IPS DF 4.7 (cell line): ENCODE results near the gene C5orf15.
"Not testable (repeated sequence)": the region's sequence is repeated elsewhere in the genome, so short reads cannot be mapped to it uniquely, and the experiment has no call there.

ENCODE experiments used
- DNase-seq: peaks from one replicate; pipeline ENCODE4 v3.0.0-alpha.2; 2013; ENCODE audit warnings: low spot score; ENCODE audit errors: extremely low read depth

The C5orf15 gene

DNA sequence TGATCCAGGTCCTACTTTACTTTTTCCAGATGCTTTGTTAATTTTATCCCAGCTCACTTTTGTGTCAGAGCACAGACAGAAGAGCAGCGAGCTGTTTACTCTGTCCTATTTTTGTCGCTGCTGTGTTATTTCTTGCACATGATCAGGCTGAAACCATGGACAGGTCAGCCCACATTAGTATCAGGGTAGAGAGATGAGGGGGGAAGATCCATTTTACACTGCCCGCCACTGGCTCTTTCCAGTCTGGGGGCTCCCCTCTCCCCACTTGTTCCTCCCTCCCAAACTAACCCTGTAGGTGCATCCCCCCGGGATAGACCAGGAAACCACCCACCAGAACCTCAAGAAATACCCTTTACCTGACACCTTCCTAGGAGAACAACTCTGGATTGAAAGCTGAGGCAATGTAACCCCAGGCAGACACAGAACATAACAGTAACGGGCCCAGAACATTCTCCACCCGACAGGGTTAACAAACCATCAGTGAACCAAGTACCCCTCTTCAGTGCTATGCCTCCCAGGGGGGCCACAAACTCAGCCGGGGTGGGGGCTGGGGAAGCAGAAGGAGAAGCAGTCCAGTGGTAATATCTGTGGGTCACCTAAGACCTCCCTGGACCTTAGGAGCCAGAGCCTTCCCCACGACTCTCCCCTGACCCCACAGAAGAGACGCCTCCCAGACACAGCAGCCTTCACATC, 26.0 kb upstream of the C5orf15 start:
- DNase-seq: no peak

DNA sequence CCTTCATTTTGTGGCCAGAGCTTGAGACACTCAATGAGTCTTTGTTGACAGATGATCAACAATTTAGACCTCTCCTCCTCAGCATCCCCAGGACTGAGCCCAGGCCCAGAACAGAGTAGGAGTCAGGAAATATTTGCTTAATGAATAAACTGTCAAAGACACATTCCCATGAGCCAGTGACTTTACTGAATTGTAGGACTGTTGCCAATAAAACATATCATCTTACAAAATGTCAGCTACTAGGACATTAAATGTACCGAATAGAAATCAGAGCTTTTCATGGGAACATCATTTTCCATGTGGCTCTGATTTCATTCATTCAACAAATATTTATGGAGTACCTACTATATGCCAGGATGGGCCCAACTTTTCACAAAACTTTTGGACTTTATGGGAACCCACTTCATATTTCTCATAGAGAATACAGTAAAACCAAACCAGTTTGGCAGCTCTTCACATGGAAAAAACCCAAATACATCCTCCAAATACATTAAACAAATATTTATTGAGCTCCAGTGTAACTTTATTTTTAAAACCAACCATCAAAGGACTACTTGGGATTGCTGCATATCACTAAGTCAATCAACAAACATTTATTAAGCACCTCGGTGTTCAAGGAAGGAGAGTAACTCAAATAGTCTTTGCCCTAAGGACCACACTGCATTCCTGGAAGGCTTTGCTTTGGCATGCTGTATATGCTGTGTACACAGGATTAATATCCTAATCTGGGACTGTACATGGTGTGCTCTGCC, 24.9 kb upstream of the C5orf15 start:
- no peak for DNase-seq

DNA sequence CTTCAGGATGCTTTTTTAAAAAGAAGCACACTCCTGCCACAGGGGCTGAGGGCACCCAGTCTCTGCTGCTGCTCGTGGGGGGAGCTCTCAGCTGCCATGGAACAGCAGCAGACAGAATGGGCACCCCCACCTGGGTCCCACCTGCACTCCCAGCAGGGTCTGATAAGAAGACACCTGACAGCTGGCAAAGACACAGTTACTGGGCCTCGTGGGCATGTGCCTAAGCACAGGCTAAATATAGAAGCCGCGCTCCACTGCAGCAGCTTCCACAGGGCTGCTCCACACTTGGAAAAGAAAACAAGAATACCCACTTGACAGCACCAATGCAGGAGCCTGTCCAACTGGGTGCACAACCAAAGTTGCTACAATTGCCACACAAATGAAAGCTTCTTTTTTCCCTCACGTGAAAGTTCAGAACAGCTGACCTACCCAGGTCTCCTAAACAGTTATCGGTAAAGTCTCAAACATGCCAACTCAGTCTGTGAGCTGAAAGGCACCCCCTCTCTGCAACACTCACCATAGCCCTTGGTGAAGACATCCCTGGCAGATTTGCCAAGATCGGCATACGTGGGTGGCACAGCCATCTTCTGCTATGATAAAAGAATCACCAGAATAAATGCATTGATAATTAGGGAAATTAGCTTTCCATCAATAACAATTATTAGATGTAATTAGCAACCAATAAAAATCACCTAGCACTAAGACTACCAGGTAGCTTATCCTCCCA, 24.2 kb upstream of the C5orf15 start:
- no peak for DNase-seq

DNA sequence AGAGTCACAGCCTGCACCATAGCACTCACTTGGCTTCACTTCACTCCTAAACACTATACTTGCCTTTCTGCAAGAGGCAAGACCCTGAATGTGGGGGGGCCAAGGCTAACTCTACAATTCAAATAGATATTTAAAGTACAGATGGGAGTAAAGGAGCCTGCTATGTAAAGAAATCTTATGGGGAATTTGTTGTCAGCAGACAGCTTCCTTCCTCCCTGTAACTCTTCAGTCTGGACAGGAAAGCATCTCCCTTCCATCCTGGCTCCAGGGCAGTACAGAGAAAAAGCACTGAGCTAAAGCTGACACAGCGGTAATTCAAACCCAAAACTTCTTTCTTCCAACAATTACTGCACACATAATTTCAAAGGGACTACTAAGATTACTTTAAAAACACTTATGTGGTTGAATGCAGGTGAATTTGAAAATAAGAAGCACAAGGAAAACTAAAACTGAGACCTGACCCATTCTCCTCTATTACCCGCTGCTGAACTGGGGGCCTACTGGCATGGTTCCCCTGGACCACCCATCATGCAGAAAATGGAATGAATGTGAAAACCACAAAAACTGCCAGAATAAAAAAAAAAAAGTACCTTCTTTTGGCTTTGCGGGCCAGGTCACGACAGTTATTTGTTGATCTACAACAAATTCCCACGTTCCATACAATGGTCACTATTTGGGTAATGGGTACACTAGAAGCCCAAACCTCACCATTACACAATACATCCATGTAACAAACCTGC, 22.9 kb upstream of the C5orf15 start:
- DNase-seq: no peak

DNA sequence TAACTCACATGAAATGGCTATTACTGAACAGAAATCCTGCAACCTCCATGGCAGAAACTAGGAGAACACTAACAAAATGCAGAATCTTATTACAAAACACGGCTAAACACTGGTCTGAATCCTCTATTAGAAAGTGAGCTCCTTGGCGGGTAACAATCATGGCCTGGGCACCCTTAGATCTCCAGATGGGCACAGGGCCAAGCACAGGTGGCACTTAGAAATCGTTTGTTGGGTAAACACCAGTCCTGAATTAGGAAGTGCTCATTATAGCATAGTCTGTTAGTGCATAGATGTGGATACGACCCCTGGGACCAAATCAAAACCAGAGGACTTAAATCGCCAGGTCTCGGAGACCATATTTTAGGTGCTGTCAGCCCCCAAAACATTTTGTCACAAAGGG, 22.0 kb upstream of the C5orf15 start:
- no peak for DNase-seq

DNA sequence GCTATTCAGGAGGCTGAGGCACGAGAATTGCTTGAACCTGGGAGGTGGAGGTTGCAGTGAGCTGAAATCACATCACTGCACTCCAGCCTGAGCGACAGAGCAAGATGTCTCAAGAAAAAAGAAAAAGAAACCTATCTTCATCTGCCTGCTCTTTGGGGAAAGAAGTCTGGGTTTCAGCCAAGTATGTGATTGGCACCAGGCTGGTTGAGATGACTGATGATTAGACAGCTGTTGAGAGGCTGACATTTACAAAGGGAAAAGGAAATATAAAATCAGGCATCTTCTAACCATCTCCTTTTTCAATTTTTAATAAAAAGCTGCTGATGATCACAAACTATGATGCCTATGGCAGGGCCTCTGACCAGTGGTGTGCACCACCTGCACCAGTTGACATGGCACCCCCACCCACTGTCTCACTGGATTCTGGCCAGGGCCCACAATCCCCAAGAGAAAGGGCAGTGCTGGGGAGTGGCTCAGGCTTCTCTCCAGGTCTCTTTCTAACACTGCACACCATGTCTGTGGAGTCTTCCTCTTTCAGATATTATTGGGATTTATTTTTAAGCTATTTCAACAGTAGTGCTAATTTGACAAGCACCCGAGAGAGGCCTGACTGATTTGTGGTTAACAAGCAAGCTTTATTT, 17.2 kb upstream of the C5orf15 start:
- DNase-seq: no peak

DNA sequence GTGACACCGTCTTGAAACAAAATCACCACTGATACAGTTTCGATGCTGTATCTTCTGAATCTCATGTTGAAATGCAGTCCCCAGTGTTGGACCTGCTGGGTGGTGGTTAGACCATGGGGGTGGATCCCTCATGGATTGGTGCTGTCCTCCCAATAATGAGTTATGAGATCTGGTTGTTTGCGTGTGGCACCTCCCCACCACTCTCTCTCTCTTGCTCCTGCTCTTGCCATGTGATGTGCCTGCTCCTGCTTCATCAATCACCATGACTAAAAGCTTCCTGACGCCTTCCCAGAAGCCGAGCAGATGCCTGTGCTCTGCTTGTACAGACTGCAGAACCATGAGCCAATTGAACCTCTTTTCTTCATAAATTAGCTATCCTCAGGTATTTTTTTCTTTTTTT, 15.2 kb upstream of the C5orf15 start:
- no peak for DNase-seq

DNA sequence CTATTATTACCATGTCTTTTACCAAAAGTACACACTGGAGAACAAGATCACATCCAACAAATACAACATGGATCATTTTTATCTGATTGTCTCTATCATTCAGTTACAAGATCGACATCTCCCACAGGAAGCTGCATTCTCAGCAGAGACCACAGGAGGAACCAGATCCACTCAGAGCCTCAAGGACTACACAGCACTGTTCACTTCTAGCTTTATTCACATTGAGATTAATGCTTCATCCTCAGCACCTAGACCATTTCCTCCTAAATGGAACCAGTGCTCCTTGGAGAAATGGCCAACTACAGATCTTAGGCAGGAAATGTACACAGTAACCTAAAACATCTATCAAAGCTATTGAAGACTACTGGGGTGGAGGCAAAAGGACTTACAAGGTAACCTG, 13.3 kb upstream of the C5orf15 start:
- no peak for DNase-seq

DNA sequence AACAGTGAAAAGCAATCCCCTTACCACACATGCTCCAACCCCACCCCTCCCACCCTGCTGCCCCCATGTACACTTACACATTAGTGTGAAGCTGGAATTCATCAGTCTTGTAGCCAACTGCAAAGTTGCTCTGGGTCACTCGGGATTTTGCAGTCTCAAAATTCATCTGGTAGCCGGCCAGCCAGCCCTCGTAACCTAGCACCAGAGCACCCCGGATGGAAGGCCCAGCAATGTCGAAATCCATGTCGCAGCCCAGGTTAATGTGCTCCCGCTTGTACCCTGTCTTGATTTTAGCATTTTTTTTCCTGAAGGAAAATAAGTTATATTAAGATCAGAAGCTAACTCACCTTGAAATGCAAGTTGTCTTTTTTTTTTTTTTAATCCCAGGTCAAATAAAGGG, 12.2 kb upstream of the C5orf15 start:
- DNase-seq: no peak

DNA sequence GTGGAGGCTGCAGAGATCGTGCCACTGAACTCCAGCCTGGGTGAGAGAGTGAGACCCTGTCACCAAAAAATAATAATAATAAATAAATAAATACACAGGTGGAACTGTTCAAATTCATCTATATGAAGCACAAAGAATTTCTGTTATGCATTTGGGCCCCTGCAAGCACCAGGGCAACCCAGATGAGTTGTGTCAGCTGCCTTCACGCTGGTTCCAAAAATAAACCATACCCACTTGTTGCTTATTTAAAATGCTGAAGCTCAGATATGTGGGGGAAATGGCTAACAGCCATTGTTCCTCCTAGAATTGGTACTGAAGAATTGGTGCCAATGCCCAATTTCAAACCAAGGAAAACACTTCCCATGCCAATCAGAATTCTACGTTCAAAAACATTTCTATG, 10.5 kb upstream of the C5orf15 start:
- no peak for DNase-seq

DNA sequence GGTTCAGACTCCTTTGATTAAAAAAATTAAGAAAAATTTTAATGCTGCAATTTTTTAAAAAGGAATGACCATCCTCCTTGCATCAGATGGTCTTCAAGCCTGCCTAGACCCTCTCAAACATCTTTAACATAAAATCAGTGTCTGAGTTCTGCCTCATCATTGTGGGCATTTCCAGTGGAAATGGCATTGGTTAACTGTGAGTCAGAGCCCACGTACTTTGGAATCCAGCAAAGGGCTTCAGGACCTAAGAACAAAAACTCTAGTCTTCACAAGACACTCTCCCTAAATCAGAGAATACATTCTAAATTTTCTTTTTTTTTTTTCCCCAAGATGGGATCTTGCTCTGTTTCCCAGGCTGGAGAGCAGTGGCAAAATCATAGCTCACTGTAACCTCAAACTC, 9.4 kb upstream of the C5orf15 start:
- DNase-seq: no peak

DNA sequence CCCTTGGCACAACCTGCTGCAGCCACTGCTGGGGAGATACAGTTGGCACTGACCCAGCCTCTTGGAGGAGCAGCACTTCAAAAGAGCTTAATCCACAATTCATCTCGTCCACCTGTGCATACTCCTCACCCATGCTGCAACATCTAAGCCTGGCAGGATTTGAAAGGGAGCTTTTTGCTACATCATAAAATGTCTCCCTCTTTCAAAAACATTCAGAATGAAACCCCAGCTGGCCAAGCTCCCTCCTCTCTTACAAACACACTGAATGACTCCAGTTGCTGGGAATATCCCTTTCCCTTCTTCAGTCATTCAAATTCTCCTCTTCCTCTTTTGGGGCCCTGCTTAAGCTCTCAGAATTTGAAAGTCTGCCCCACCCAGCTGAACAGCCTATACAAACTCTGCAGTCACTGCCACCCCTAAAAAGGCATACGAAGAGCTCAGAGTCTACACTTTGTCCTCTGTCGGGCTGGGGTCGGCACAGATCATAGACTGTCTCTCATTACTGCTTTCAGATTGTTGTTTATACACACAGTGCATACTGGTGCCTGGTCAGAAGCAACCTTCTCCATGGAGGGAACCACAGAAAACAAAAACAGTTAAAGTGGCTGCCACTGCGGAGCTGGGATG, 8.8 kb upstream of the C5orf15 start:
- no peak for DNase-seq

DNA sequence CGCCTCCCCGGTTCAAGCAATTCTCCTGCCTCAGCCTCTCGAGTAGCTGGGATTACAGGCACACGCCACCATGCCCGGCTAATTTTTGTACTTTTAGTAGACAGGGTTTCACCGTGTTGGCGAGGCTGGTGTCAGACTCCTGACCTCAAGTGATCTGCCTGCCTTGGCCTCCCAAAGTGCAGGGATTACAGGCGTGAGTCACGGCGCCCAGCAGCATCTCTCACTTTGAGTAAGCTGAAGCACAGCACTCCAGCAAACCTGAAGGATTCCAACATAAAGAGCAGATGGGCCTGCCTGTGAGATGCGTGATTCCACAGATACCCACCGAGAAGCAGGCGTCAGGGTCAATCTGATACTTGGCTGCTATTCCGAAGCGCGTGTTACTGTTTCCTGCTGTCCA, 7.1 kb upstream of the C5orf15 start:
- DNase-seq: not testable (repeated sequence)

DNA sequence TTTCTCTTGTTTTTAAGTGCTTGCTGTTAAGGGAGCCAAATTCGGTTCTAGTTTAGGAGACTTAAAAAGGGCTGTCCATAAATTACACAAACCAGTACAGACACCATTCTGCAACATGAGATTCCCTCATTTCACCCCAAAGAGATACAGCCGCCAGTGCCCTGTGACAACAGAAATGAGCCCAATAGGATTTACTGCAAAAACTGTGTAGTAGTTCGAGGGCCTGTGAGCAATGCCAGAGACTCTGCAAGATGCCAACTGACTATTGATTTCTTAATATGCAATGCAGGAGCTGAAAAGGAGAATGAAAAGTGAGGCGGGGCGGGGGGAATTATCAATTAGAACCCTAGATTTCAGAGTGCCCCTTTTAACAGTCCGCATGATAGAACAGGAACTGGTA, 5.7 kb upstream of the C5orf15 start:
- DNase-seq: no peak

DNA sequence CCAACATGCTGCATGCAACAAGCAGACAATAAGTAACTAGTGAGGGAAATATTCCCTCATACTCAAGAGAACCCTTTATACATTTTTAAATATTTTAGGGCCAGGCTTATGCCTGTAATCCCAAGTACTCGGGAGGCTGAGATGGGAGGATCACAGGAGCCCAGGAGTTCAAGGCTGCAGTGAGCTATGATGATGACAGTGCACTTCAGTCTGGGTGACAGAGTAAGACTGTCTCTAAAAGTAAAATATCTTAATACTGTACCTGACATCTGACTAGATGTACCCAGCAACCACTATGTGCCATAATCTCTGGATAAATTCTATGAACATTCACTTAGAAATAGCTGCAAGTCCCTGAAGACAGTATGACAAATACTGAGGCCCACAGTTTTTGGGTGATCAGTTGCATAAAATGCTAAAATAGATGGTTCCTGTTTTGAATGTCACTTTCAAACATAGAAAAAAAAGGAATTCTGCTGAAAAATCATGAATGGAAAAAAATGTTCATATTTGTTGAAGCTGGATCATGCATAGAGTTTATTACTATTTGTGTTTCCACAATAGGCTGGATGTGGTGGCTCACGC, 2.0 kb upstream of the C5orf15 start:
- DNase-seq: no peak

DNA sequence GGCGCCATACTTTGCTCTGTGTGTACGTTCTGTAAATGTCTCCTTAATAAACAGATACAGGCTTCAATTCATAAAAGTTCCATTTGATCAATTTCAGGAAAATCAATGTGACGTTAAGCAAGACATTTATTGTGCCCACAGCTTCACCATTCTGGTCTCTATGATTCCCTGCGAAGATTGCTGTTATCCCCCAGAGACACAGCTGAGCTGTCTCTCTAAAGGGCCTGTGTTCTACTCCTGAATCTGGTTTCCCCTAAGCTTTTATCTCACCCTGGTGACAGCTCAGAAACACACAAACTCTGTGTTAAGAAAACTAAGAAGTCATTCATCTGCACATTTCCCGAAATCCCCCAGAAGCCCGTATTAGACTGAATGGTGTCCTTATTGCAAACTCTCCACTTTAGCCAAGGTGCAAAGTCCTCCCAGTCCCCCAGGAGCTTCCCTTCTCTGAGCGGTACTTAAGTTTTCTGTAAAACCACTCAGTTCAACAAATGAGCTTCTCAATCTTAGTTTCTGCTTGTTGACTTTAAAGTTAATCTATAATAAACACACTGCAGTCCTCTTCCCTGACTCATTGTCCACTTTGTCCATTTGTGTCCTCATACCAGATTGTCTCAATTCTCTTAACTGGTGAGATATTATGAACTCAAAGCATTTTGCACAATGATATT, 1.4 kb upstream of the C5orf15 start:
- no peak for DNase-seq

DNA sequence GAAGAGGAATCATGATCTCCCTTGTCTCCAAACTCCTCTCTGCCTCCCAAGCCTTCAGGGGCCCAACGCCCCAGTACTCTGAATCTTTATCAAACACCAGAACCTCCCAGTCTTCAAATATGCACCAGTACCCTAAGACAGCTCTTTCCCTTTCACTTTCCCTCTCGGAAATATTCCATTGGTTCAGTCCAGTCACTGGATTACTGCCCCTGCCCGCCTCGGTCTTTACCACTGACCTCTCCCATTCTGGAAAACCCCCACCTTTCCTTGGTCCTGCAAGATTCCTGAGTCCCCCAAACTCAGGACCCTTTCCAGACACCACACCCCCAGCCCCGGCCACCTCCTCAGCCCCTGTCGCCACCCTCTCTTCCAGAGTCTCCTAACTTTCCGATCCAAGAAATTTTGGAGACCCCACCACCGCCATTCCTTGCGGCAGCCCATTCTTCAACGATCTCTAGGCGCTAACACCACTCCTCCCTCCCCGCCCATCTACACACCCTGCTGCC, 674 bp downstream of the C5orf15 start:
- DNase-seq: no peak

DNA sequence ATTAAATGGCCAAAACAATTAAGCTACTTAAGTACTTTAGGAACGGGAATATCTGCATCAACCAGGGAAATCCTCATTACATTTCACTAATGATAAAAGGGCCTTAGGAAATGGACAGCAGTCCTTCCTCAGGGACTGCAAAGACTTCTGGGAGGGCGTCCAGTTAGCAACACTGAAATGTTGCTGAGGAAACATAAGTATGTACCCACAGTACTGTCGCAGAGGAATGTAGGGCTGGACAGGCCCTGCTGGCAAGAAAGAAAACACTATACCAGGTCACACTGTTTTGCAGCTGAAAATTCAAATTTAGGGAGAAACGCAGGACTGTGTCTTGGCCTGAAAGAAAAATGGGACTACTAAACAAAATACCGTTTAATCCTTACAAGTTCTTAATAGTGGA, 1.3 kb downstream of the C5orf15 start:
- no peak for DNase-seq

DNA sequence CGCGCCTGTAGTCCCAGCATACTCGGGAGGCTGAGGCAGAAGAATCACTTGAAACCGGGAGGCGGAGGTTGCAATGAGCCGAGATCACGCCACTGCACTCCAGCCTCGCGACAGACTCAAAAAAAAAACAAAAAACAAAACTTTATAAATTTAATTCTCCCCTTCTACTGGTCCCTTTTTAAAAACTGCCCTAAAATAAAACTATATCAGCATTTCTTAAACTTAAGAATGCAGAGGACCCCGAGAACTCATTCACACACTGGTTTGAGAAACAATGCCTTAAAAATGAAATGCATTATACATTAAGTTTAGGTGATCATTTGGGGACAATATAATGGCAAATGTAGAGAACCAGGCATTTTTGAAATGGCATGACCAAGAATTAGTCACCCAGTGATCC, 2.3 kb downstream of the C5orf15 start:
- no peak for DNase-seq
